Activated T-helper 9 cell treated with anti-CD3 and anti-CD28 coated beads, Interleukin-2, amount 50 U/mL, for 16 hours (primary cell): Measurements from ENCODE around the gene ZFP36L2.
"Not testable (repeated sequence)": the region's sequence is repeated elsewhere in the genome, so short reads cannot be mapped to it uniquely, and the experiment has no call there.

ENCODE experiments used
- DNase-seq: peaks from one replicate; pipeline ENCODE4 v3.0.0-alpha.2; 2020; ENCODE audit warnings: low read depth

Gene ZFP36L2

DNA sequence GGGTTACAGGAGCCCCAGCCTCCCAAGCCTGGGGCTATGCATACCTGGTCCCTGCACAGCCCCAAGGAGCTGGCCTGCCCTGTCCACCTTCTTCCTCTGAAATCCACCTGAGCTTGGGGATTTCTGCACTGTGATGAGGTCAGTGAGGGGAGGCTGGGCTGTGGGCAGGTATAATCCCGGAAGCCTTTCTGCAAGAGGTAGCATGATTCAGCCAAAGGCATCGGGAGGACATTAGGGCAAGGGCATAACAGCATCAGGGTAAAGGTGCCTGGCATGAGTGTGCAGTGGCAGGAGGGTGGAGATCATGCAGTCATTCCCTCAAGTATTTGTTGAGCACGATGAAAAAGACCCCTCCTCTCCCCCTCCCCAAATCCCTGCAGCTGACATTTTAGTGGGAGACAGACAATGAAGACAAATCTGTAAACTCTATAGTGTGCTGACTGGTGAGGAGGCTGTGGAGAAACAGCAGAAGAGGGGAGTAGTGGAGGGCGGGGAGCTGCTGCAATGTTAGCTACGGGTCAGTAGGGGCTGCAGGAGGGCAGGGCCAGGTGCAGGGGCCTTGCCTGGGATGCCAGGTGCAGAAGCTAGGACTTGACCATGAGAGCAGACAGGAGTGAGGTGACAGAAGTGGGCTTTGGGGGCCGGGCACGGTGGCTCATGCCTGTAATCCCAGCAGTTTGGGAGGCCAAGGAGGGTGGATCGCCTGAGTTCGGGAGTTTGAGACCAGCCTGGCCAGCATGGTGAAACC is 18.7 kb downstream of the ZFP36L2 start:
- no peak for DNase-seq

GRCh38 chr2:43206602-43207001 is 19.8 kb downstream of the ZFP36L2 start:
- no peak for DNase-seq

DNA sequence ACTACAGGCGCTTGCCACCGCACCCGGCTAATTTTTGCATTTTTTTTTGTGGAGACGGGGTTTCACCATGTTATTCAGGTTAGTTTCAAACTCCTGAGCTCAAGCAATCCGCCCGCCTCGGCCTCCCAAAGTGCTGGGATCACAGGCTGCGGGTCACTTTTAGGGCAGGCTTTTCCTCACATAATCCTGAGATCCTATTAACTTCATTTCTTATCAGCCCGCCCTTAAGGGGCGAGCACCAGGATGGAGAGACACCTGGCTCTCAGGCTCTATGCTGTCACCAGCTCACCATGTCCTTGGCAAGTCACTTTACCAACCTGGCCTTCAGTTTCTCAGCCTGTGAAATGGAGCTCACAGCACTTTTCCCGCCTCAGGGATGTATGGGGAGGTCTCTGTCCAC is 23.0 kb downstream of the ZFP36L2 start:
- DNase-seq: no peak

GRCh38 chr2:43202289-43202688 is 24.1 kb downstream of the ZFP36L2 start:
- DNase-seq: no peak

DNA sequence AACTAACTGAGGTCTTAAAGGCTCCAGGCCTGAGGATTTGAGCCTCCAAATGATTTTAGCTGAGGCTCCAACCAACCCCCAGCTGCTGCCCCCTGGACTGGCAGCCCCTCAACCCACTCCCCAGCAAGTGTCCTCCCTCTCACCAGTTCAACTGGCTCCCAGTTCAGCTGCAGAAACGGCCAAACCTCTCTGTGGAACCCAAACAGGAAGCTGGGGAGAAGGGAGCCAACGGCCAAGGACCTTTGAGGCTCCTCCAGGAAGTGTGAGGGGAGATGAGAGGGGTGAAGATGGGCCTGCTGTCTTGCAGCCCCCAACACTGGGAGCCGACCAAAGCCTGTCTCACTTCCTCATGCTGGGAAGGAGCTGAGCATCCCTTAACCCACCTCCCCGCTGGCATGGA is 24.9 kb downstream of the ZFP36L2 start:
- no peak for DNase-seq

GRCh38 chr2:43201016-43201415 is 25.4 kb downstream of the ZFP36L2 start:
- no peak for DNase-seq

- no peak for DNase-seq
These were observed 26.6 kb downstream of the ZFP36L2 start for GRCh38 chr2:43199492-43200488.

DNA sequence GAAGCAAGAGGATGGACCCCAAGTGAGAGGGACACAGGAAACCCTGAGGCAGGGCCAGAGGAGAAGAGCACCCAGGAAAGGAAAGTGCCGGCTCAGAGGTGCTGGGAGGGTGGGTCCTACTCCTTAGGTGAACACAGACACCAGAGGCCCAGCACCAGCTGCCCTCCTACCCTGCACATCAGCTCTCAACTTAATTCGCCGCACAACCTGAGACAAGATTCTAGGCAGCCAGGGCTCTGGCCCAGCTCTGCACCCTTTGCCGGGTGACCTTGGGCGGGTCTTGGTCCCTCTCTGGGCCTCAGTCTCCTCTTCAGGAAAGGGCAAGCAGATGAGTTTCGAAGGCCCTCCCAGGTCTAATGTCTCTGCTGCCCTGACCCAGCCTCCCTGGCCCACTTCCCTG is 28.1 kb downstream of the ZFP36L2 start:
- no peak for DNase-seq

GRCh38 chr2:43197588-43197896 is 28.9 kb downstream of the ZFP36L2 start:
- DNase-seq: no peak

- DNase-seq: no peak
These were observed 29.4 kb downstream of the ZFP36L2 start for GRCh38 chr2:43196768-43197587.

- no peak for DNase-seq
These were observed 32.1 kb downstream of the ZFP36L2 start for GRCh38 chr2:43194121-43194869.

DNA sequence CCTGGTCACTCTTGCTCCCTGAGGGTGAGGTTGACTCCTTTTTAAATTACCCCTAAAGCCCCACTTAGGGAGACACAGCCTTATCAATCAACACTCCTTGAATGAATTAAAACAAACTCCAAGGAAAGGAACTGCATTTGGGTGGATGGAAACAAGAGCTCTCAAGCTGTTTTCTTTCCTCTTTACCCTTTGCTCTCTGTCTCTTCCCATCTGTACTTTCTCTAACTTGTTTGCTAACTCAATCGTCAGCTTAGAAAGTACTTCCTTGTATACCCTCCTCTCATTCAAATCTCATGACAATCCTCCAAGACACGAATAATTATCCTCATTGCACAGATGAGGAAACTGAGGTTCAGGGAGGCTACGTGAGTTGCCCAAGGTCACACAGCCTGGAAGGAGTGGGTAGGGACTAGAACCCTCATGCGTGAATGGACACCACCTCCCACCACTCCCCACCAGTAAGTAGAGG is 32.7 kb downstream of the ZFP36L2 start:
- DNase-seq: no peak

DNA sequence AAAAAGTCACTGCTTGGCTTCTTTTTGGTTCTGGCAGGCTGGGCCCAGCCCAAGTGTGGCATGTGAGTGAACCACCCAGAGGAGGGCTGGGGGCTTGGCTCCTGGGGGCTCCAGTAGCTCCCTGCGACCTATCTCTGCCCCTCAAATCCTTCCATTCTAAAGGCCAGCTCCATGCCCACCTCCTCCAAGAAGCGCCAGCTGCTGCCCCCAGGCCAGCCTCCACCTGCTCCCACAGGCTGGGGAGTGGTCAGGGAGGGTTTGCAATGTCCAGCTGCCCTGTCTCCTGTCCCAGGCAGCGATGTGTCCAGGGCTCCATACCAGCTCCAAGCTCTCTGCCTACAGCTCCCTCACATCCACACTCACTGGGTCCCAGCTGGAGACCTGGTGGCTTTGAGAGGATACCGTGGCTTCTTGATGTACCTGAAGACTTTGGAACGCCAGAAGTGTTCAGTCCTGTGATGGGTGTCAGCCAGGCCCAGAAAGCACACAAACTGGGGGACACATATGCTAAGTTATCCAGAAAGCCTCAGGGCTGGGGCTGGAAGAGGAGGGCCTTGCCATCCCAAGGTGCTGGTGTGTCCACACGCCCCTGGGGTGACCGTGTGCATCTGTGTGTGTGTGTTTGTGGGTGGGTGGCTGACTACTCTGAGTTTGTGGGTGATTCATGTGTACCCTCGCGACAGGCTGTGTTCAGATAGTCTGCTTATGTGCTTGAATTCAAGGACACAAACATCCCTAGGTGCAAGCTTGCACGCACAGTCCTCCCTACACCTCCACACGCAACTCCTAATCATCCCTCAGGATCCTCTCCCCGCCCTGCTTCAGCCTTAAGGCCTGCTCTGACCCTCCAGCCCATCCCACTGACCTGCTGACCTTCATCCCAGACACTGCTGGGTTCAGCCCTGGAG is 33.4 kb downstream of the ZFP36L2 start:
- no peak for DNase-seq

DNA sequence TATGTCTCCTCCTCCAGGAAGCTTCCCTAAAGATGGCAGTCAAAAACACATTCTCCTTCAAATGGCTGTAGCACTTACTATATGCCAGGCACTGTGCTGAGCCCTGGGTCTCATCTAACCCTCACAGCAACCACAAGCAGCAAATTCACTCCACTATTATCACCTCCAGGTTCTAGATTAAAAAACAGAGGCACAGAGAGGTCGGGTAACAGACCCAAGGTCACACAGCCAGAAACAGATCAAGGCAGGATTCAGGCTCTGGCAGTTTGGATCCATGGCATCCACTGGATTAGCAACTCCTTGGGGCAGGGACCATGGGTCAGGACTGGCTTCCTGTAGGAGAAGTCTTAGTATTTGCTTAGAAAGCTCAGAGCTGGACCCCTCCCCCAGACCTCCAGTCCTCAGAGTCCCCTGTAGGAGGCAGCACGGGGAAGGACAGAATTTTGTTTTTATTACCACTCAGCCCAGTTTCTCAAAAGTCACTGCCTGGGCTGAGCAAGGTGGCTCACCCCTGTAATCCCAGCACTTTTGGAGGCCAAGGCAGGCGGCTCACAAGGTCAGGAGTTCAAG is 34.4 kb downstream of the ZFP36L2 start:
- no peak for DNase-seq

GRCh38 chr2:43190311-43191052 is 35.9 kb downstream of the ZFP36L2 start:
- no peak for DNase-seq

DNA sequence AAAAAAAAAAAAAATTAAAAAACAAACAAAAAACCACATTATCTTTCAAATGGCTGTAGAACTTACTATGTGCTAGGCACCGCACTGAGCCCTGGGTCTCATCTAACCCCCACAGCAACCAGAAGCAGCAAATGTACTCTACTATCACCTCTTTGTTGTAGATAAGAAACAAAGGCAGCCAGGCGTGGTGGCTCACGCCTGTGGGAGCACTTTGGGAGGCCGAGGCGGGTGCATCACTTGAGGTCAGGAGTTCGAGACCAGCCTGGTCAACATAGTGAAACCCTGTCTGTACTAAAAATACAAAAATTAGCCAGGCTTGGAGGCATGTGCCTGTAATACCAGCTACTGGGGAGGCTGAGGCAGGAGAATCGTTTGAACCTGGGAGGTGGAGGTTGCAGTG is 36.5 kb downstream of the ZFP36L2 start:
- not testable (repeated sequence) for DNase-seq

- DNase-seq: no peak
These were observed 37.6 kb downstream of the ZFP36L2 start for GRCh38 chr2:43188561-43189386.

DNA sequence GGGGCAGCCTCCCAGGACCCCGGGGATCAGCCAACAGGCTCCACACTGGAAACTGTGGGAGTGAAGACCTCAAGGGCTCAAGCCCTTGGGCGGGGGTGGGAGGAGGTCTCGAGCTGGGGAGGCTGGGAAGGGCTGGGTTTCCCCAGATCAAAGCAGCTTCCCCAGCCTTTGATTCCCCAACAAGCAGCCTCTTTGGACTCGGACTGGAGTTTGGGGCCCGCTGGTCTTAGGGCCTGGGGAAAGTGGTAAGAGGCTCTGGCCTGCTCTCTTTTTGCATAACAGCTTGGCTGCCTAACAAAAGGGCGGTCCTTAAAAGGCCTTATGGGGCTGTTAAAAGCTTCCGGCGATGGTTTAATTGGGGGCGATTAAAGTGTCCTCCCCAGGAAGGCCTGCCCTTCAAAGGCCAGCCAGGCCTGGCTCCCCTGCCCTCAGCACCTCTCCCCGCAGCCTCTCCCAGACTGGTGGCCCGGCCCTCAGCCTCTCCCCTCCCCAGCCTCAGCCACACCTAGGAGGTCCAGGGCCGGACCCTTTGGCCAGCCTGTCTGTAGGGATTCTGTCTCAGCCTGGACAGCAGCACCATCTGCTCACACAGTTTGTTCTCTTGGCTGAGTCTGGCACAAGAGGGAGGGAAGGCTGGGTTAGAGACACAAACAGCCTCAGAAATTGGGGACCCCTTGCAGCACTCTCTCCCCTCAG is 39.6 kb downstream of the ZFP36L2 start:
- DNase-seq: no peak
